Naive thymus-derived CD4-positive, alpha-beta T cell (primary cell): ENCODE measurements around the gene LAMP1. TPM values are rescaled to one million over a fixed set of nuclear protein-coding genes. Genes with fewer than 3 reads are reported as not detected.

Experiments used
- ATAC-seq: fragments of 150-1000 bp; cut with Tn5 transposase; 2 replicates; pipeline ENCODE4 v1.10.0; 2021; ENCODE audit warnings: mild to moderate bottlenecking, moderate library complexity
- CTCF ChIA-PET: fragments of 350-600 bp; sonication (Branson Sonifier 250); formaldehyde crosslinking; loops from one replicate; lab custom pipeline; 2021; ENCODE audit warnings: antibody characterized with exemption; lab: Charles Lee
- POLR2A ChIA-PET: fragments of 350-600 bp; sonication (Branson Sonifier 250); formaldehyde crosslinking; loops from one replicate; lab custom pipeline; 2021; ENCODE audit warnings: antibody characterized with exemption, inconsistent platforms; lab: Charles Lee
- DNase-seq, 9 donors: peaks; one replicate each; pipeline versions ENCODE4 v3.0.0 to v3.0.0-alpha.2; 2020 to 2022; ENCODE audit warnings: mixed read lengths in 1 of 9
- H3K27ac ChIP-seq: one replicate; pipeline ENCODE4 v1.7.0; 2013; ENCODE audit warnings: mild to moderate bottlenecking, low read depth, low read length, moderate library complexity
- H3K27me3 ChIP-seq, 2 donors: one replicate each; pipeline ENCODE4 v1.7.0; 2013; ENCODE audit warnings: low read length in 2 of 2, mild to moderate bottlenecking in 2 of 2, moderate library complexity in 2 of 2; ENCODE audit not compliant: control insufficient read depth in 2 of 2, insufficient read depth in 2 of 2
- H3K36me3 ChIP-seq, 3 experiments: 1 replicate in 2 of 3; 2 replicates in 1 of 3; pipeline ENCODE4 v1.7.0; 2013; ENCODE audit warnings: low read length in 3 of 3, mild to moderate bottlenecking in 3 of 3, moderate library complexity in 1 of 3; ENCODE audit not compliant: insufficient read depth in 3 of 3, control insufficient read depth in 2 of 3
- H3K4me1 ChIP-seq, 2 donors: one replicate each; pipeline ENCODE4 v1.7.0; 2013; ENCODE audit warnings: low read length in 2 of 2, mild to moderate bottlenecking in 2 of 2, moderate library complexity in 1 of 2; ENCODE audit not compliant: control insufficient read depth in 2 of 2, insufficient read depth in 2 of 2
- H3K4me3 ChIP-seq: 2 replicates; pipeline ENCODE4 v1.7.0; 2013; ENCODE audit warnings: mild to moderate bottlenecking, low read length
- H3K9me3 ChIP-seq, 3 experiments: 1 replicate in 2 of 3; 2 replicates in 1 of 3; pipeline ENCODE4 v1.7.0; 2013; ENCODE audit warnings: low read length in 3 of 3; ENCODE audit not compliant: control insufficient read depth in 2 of 3
- H3K27ac Mint-ChIP-seq, 9 donors: one replicate each; pipeline ENCODE4 v1.8.0; 2020 to 2022; ENCODE audit warnings: mixed read lengths in 9 of 9, mild to moderate bottlenecking in 8 of 9, moderate library complexity in 5 of 9, inconsistent platforms in 2 of 9
- H3K27me3 Mint-ChIP-seq, 5 donors: one replicate each; pipeline ENCODE4 v1.8.0; 2021 to 2022; ENCODE audit warnings: mixed read lengths in 5 of 5, mild to moderate bottlenecking in 1 of 5
- H3K36me3 Mint-ChIP-seq, 5 donors: one replicate each; pipeline ENCODE4 v1.8.0; 2020 to 2022; ENCODE audit warnings: mixed read lengths in 5 of 5, mild to moderate bottlenecking in 3 of 5, inconsistent platforms in 1 of 5
- H3K4me1 Mint-ChIP-seq, 7 donors: one replicate each; pipeline ENCODE4 v1.8.0; 2020 to 2022; ENCODE audit warnings: mixed read lengths in 7 of 7, mild to moderate bottlenecking in 3 of 7, inconsistent platforms in 1 of 7
- H3K4me3 Mint-ChIP-seq, 10 donors: one replicate each; pipeline ENCODE4 v1.8.0; 2020 to 2022; ENCODE audit warnings: mild to moderate bottlenecking in 10 of 10, mixed read lengths in 10 of 10, moderate library complexity in 6 of 10, inconsistent platforms in 2 of 10
- H3K9me3 Mint-ChIP-seq, 11 donors: one replicate each; pipeline ENCODE4 v1.8.0; 2020 to 2022; ENCODE audit warnings: mixed read lengths in 11 of 11, mild to moderate bottlenecking in 4 of 11, inconsistent platforms in 1 of 11, moderate library complexity in 1 of 11
- intact Hi-C, 2 donors: fragments of 100-400 bp; cut with micrococcal nuclease; formaldehyde crosslinking; loops; one replicate each; pipeline ENCODE4 v1.15.1; 2023
- polyA plus RNA-seq, 2 donors: library from polyadenylated mRNA; unstranded; fragments of 300-500 nt; fragmentation: Illumina TruSeq; gene quantifications; one replicate each; pipeline ENCODE4 v1.2.3, GENCODE V29; 2021
- total RNA-seq, 6 experiments: library from RNA in 5 of 6; stranded (reverse) in 5 of 6; gene quantifications; 1 replicate in 5 of 6; 2 replicates in 1 of 6; pipeline ENCODE4 v1.2.3 and lab custom pipeline; 2021 to 2026

The LAMP1 gene
- total and polyA plus RNA-seq, 7 experiments from 2014 or later, result 21.6 to 113 (median 92.7) TPM

GRCh38 chr13:113274721-113275120 lies 22.3 kb upstream of the LAMP1 start:
- H3K4me1 Mint-ChIP-seq, result peaks cover 6 to 18% (median 11%) of the 10 kb centered on the region in 7 donors
- no peaks in the 10 kb centered on the region for H3K9me3 ChIP-seq
- H3K4me1 ChIP-seq, result no peaks in the 10 kb centered on the region
- peaks cover 0 to 7% (median 0%) of the 10 kb centered on the region in 11 donors for H3K9me3 Mint-ChIP-seq
- peak overlapping the region in 2 of 10 donors; percentile 3 to 15 for H3K4me3 Mint-ChIP-seq
- intact Hi-C loops, result loop anchor here (1.0 kb wide), 3 partner anchors 23 to 331 kb away; partner anchors contain the start of gene LAMP1 (in 1 of the 2)
- H3K27ac ChIP-seq, result no peak overlapping the region
- ATAC-seq (no peak), DNase-seq (no peak)
- ChIA-PET POLR2A (no interaction called here), CTCF (interaction anchor here (0.7 to 1.0 kb wide), 4 partner anchors 11 to 119 kb away, joined by 3 to 5 read pairs (median 4); no protein-coding TSS in a partner anchor)
- H3K27ac Mint-ChIP-seq, result peak overlapping the region in 1 of 9 donors; percentile 8
- no peaks in the 10 kb centered on the region for H3K27me3 ChIP-seq
- H3K36me3 Mint-ChIP-seq, result peaks cover 0 to 5% (median 3%) of the 10 kb centered on the region in 5 donors
- no peaks in the 10 kb centered on the region for H3K36me3 ChIP-seq
- H3K27me3 Mint-ChIP-seq, result peaks cover 0 to 16% (median 8%) of the 10 kb centered on the region in 5 donors
- no peak overlapping the region for H3K4me3 ChIP-seq

GRCh38 chr13:113275387-113275786 lies 21.7 kb upstream of the LAMP1 start:
- Mint-ChIP-seq H3K4me1 (peaks cover 6 to 18% (median 11%) of the 10 kb centered on the region in 7 donors), H3K27me3 (peaks cover 0 to 18% (median 8%) of the 10 kb centered on the region in 5 donors), H3K36me3 (peaks cover 0 to 5% (median 3%) of the 10 kb centered on the region in 5 donors), H3K9me3 (peaks cover 0 to 7% (median 0%) of the 10 kb centered on the region in 11 donors), H3K27ac (peak overlapping the region in 3 of 9 donors; percentile 19 to 55 (median 45)), H3K4me3 (peak overlapping the region in 6 of 10 donors; percentile 33 to 65 (median 56))
- Histone ChIP-seq H3K27ac (no peak overlapping the region), H3K4me1 (no peaks in the 10 kb centered on the region), H3K4me3 (no peak overlapping the region), H3K9me3 (no peaks in the 10 kb centered on the region), H3K36me3 (no peaks in the 10 kb centered on the region), H3K27me3 (no peaks in the 10 kb centered on the region)
- ChIA-PET POLR2A (no interaction called here), CTCF (interaction anchor here (0.8 kb wide), 1 partner anchor 17 kb away, joined by 3 read pairs; no protein-coding TSS in a partner anchor)
- intact Hi-C loops, result loop anchor here (1.0 kb wide), 3 partner anchors 22 to 332 kb away; partner anchors contain the start of gene LAMP1 (in 1 of the 2)
- DNase-seq (peak in 7 of 9 donors; percentile 22 to 55 (median 51)), ATAC-seq (peak; percentile 56)

GRCh38 chr13:113280126-113280525 lies 16.9 kb upstream of the LAMP1 start:
- CTCF ChIA-PET, result no interaction called here
- no peak overlapping the region for H3K4me3 Mint-ChIP-seq
- H3K36me3 Mint-ChIP-seq, result peaks cover 0 to 1% (median 0%) of the 10 kb centered on the region in 5 donors
- Histone ChIP-seq H3K4me3 (no peak overlapping the region), H3K9me3 (no peaks in the 10 kb centered on the region), H3K27ac (no peak overlapping the region), H3K4me1 (no peaks in the 10 kb centered on the region), H3K27me3 (no peaks in the 10 kb centered on the region), H3K36me3 (no peaks in the 10 kb centered on the region)
- H3K9me3 Mint-ChIP-seq, result peaks cover 0 to 7% (median 0%) of the 10 kb centered on the region in 11 donors
- H3K27ac Mint-ChIP-seq, result no peak overlapping the region
- ATAC-seq (no peak), DNase-seq (no peak)
- peaks cover 4 to 22% (median 15%) of the 10 kb centered on the region in 5 donors for H3K27me3 Mint-ChIP-seq
- POLR2A ChIA-PET, result no interaction called here
- intact Hi-C loops, result no loop called here
- peaks cover 0 to 9% (median 6%) of the 10 kb centered on the region in 7 donors for H3K4me1 Mint-ChIP-seq

- Histone ChIP-seq H3K27ac (no peak overlapping the region), H3K9me3 (no peaks in the 10 kb centered on the region), H3K27me3 (no peaks in the 10 kb centered on the region), H3K36me3 (no peaks in the 10 kb centered on the region), H3K4me3 (no peak overlapping the region), H3K4me1 (no peaks in the 10 kb centered on the region)
- DNase-seq, result no peak
- Mint-ChIP-seq H3K27ac (no peak overlapping the region), H3K27me3 (peaks cover 4 to 30% (median 23%) of the 10 kb centered on the region in 5 donors), H3K36me3 (no peaks in the 10 kb centered on the region), H3K4me1 (no peaks in the 10 kb centered on the region), H3K9me3 (peaks cover 0 to 3% (median 0%) of the 10 kb centered on the region in 11 donors), H3K4me3 (no peak overlapping the region)
- ATAC-seq, result no peak
- CTCF ChIA-PET, result no interaction called here
- intact Hi-C loops, result no loop called here
- POLR2A ChIA-PET, result no interaction called here
These were observed 13.1 kb upstream of the LAMP1 start for GRCh38 chr13:113283904-113284303.

GRCh38 chr13:113288880-113289279 lies 8.2 kb upstream of the LAMP1 start:
- ATAC-seq (no peak), DNase-seq (no peak)
- Mint-ChIP-seq H3K36me3 (no peaks in the 10 kb centered on the region), H3K27me3 (peaks cover 44 to 59% (median 49%) of the 10 kb centered on the region in 5 donors), H3K27ac (no peak overlapping the region), H3K4me1 (peaks cover 9 to 13% (median 10%) of the 10 kb centered on the region in 7 donors), H3K9me3 (peaks cover 0 to 1% (median 0%) of the 10 kb centered on the region in 11 donors), H3K4me3 (no peak overlapping the region)
- Histone ChIP-seq H3K9me3 (no peaks in the 10 kb centered on the region), H3K4me3 (no peak overlapping the region), H3K36me3 (no peaks in the 10 kb centered on the region), H3K4me1 (peaks cover 4 to 10% of the 10 kb centered on the region in 2 donors), H3K27me3 (no peaks in the 10 kb centered on the region), H3K27ac (no peak overlapping the region)
- CTCF ChIA-PET, result no interaction called here
- POLR2A ChIA-PET, result no interaction called here
- intact Hi-C loops, result no loop called here

GRCh38 chr13:113291129-113291528 lies 5.9 kb upstream of the LAMP1 start:
- H3K27ac Mint-ChIP-seq, result no peak overlapping the region
- ChIA-PET POLR2A (no interaction called here), CTCF (interaction anchor here (1.1 kb wide), 1 partner anchor 27 kb away, joined by 3 read pairs; no protein-coding TSS in a partner anchor)
- no peak for ATAC-seq
- peaks cover 9 to 17% (median 11%) of the 10 kb centered on the region in 7 donors for H3K4me1 Mint-ChIP-seq
- peaks cover 45 to 55% (median 49%) of the 10 kb centered on the region in 5 donors for H3K27me3 Mint-ChIP-seq
- Histone ChIP-seq H3K27ac (no peak overlapping the region), H3K9me3 (no peaks in the 10 kb centered on the region), H3K4me1 (peaks cover 4 to 10% of the 10 kb centered on the region in 2 donors), H3K36me3 (no peaks in the 10 kb centered on the region), H3K4me3 (no peak overlapping the region), H3K27me3 (no peaks in the 10 kb centered on the region)
- DNase-seq, result no peak
- peaks cover 0 to 4% (median 0%) of the 10 kb centered on the region in 11 donors for H3K9me3 Mint-ChIP-seq
- H3K4me3 Mint-ChIP-seq, result peak overlapping the region in 2 of 10 donors; percentile 23 to 49
- H3K36me3 Mint-ChIP-seq, result no peaks in the 10 kb centered on the region
- intact Hi-C loops, result loop anchor here in 1 of 2 donors (10.0 kb wide), 2 partner anchors 294 to 596 kb away; partner anchors contain the start of genes ATP11A and TFDP1
